K562 (cell line): ENCODE measurements around the gene PRKCE. TPM values are rescaled to one million over a fixed set of nuclear protein-coding genes. Genes with fewer than 3 reads are reported as not detected.

ENCODE experiments used
- HNRNPL ChIP-seq: fragments of 200-400 bp; formaldehyde crosslinking; IDR thresholded peaks from 2 replicates; pipeline ENCODE4 v1.6.1; 2017; ENCODE audit warnings: low read depth, mild to moderate bottlenecking, low read length
- MITF ChIP-seq: IDR thresholded peaks from 2 replicates; pipeline ENCODE4 v1.6.1; 2014; ENCODE audit warnings: antibody characterized with exemption
- NFE2 ChIP-seq: IDR thresholded peaks from 2 replicates; pipeline ENCODE4 v1.6.1; 2014; ENCODE audit warnings: antibody characterized with exemption, low read depth
- PBX2 ChIP-seq, 2 experiments: IDR thresholded peaks in 1 of 2; conservative IDR thresholded peaks in 1 of 2; 2 replicates each; pipeline ENCODE4 v1.6.1; 2016; ENCODE audit warnings: low read depth in 2 of 2, mild to moderate bottlenecking in 1 of 2, missing compliant biosample characterization in 1 of 2, missing genetic modification characterization in 1 of 2, moderate library complexity in 1 of 2
- SLC30A9 ChIP-seq: fragments of 250-450 bp; sonication (Bioruptor Pico); IDR thresholded peaks from 2 replicates; pipeline ENCODE4 v1.8.0; 2022; ENCODE audit warnings: mild to moderate bottlenecking, moderate library complexity
- SNIP1 ChIP-seq: fragments of 450-650 bp; IDR thresholded peaks from 2 replicates; pipeline ENCODE4 v1.7.1; 2017; ENCODE audit warnings: low read depth, mild to moderate bottlenecking
- SRSF3 ChIP-seq: fragments of 200-400 bp; formaldehyde crosslinking; IDR thresholded peaks from 2 replicates; pipeline ENCODE4 v1.6.1; 2016; ENCODE audit warnings: mild to moderate bottlenecking, low read length, moderate library complexity; ENCODE audit not compliant: insufficient read depth
- ZBTB12 ChIP-seq: fragments of 250-450 bp; sonication (Bioruptor Pico); IDR thresholded peaks from 2 replicates; pipeline ENCODE4 v1.4.0; 2020
- ZEB2 ChIP-seq: fragments of 450-650 bp; IDR thresholded peaks from 2 replicates; pipeline ENCODE4 v1.6.1; 2016
- ZNF12 ChIP-seq: sonication (generic); formaldehyde crosslinking; IDR thresholded peaks from 2 replicates; pipeline ENCODE4 v1.4.0; 2020; ENCODE audit warnings: mild to moderate bottlenecking, missing genetic modification reagents
- polyA plus RNA-seq, 8 experiments: library from polyadenylated mRNA; depleted of rRNA in 4 of 8; stranded (reverse) in 5 of 8; unstranded in 3 of 8; fragments of >200 nt; fragmentation: Nextera tagmentation in 2 of 8; fragmentation: Illumina TruSeq in 1 of 8; extraction: Ambion mirVana in 2 of 8; extraction: Trizol in 1 of 8; gene quantifications; 2 replicates each; pipeline versions ENCODE4 v1.2.1 to v1.2.3, GENCODE V29; 2011 to 2014; ENCODE audit warnings: inconsistent platforms in 1 of 8, missing spikeins in 1 of 8
- total RNA-seq, 7 experiments: library from RNA; depleted of rRNA in 6 of 7; stranded (reverse); fragments of >200 nt in 6 of 7; fragmentation: Illumina TruSeq in 2 of 7; extraction: Trizol in 2 of 7; gene quantifications; 2 replicates each; pipeline versions ENCODE4 v1.2.1 to v1.2.3, GENCODE V29; 2011 to 2021; ENCODE audit warnings: low replicate concordance in 1 of 7
- TF ChIP-seq, protein P1 (sequence below): fragments of 250-450 bp; sonication (Bioruptor Pico); IDR thresholded peaks from 2 replicates; pipeline ENCODE4 v1.5.0; 2021; ENCODE audit warnings: mild to moderate bottlenecking, borderline replicate concordance
- TF ChIP-seq, protein P2 (sequence below): sonication (generic); formaldehyde crosslinking; IDR thresholded peaks from 2 replicates; pipeline ENCODE4 v1.8.1; 2023; ENCODE audit warnings: missing genetic modification reagents, mild to moderate bottlenecking, borderline replicate concordance

Gene PRKCE
- total and polyA plus RNA-seq, 9 of the 15 experiments (the other 6 are each of a cell fraction or from before 2014, with no cell fraction given) = 0.06 to 1.0 (median 0.22) TPM; not detected in 1

GRCh38 chr2:46067501-46068305 is 416.2 kb downstream of the PRKCE start (continued):
- TF ChIP-seq, protein P1, sequence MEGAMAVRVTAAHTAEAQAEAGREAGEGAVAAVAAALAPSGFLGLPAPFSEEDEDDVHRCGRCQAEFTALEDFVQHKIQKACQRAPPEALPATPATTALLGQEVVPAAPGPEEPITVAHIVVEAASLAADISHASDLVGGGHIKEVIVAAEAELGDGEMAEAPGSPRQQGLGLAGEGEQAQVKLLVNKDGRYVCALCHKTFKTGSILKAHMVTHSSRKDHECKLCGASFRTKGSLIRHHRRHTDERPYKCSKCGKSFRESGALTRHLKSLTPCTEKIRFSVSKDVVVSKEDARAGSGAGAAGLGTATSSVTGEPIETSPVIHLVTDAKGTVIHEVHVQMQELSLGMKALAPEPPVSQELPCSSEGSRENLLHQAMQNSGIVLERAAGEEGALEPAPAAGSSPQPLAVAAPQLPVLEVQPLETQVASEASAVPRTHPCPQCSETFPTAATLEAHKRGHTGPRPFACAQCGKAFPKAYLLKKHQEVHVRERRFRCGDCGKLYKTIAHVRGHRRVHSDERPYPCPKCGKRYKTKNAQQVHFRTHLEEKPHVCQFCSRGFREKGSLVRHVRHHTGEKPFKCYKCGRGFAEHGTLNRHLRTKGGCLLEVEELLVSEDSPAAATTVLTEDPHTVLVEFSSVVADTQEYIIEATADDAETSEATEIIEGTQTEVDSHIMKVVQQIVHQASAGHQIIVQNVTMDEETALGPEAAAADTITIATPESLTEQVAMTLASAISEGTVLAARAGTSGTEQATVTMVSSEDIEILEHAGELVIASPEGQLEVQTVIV (CRISPR knock-in tag) = no peak
- no peak for TF ChIP-seq SNIP1
- TF ChIP-seq, protein P2, sequence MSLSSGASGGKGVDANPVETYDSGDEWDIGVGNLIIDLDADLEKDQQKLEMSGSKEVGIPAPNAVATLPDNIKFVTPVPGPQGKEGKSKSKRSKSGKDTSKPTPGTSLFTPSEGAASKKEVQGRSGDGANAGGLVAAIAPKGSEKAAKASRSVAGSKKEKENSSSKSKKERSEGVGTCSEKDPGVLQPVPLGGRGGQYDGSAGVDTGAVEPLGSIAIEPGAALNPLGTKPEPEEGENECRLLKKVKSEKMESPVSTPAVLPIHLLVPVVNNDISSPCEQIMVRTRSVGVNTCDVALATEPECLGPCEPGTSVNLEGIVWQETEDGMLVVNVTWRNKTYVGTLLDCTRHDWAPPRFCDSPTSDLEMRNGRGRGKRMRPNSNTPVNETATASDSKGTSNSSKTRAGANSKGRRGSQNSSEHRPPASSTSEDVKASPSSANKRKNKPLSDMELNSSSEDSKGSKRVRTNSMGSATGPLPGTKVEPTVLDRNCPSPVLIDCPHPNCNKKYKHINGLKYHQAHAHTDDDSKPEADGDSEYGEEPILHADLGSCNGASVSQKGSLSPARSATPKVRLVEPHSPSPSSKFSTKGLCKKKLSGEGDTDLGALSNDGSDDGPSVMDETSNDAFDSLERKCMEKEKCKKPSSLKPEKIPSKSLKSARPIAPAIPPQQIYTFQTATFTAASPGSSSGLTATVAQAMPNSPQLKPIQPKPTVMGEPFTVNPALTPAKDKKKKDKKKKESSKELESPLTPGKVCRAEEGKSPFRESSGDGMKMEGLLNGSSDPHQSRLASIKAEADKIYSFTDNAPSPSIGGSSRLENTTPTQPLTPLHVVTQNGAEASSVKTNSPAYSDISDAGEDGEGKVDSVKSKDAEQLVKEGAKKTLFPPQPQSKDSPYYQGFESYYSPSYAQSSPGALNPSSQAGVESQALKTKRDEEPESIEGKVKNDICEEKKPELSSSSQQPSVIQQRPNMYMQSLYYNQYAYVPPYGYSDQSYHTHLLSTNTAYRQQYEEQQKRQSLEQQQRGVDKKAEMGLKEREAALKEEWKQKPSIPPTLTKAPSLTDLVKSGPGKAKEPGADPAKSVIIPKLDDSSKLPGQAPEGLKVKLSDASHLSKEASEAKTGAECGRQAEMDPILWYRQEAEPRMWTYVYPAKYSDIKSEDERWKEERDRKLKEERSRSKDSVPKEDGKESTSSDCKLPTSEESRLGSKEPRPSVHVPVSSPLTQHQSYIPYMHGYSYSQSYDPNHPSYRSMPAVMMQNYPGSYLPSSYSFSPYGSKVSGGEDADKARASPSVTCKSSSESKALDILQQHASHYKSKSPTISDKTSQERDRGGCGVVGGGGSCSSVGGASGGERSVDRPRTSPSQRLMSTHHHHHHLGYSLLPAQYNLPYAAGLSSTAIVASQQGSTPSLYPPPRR (CRISPR knock-in tag) = no peak
- TF ChIP-seq MITF = no peak
- no peak for TF ChIP-seq SLC30A9 (CRISPR knock-in tag)
- TF ChIP-seq HNRNPL = no peak
- TF ChIP-seq SRSF3 = no peak
- no peak for TF ChIP-seq ZBTB12 (CRISPR knock-in tag)
- no peak for TF ChIP-seq ZNF12 (CRISPR knock-in tag)
- TF ChIP-seq NFE2 = no peak
- no peak for TF ChIP-seq PBX2 (CRISPR knock-in tag; IDR thresholded peaks at IDR 0.05; ENCODE audit: low read depth)
- TF ChIP-seq PBX2 (tag; conservative IDR thresholded peaks at IDR 0.05; ENCODE audit: low read depth) = no peak
- TF ChIP-seq ZEB2 = peak; percentile 45
